GM23338 (cell line): ENCODE data around the gene PFKFB3. TPM values are rescaled to one million over a fixed set of nuclear protein-coding genes. Genes with fewer than 3 reads are reported as not detected.

Source experiments
- ATAC-seq: fragments of 200-7000 bp; cut with Tn5 transposase; 3 replicates; pipeline ENCODE4 v1.9.1; 2020
- DNase-seq: peaks from one replicate; pipeline ENCODE4 v3.0.0-alpha.2; 2015; ENCODE audit warnings: low spot score
- H2AFZ ChIP-seq: fragments of 200-600 bp; sonication (generic); 2 replicates; pipeline ENCODE4 v1.8.0; 2016; ENCODE audit warnings: antibody characterized with exemption, mild to moderate bottlenecking, moderate library complexity
- H3F3A ChIP-seq: fragments of 200-600 bp; sonication (generic); replicated peaks from 2 replicates; pipeline ENCODE4 v1.8.0; 2017; ENCODE audit warnings: antibody characterized with exemption, mixed run types, low read depth
- H3K27ac ChIP-seq: fragments of 200-600 bp; sonication (generic); 2 replicates; pipeline ENCODE4 v1.6.1; 2016; ENCODE audit warnings: low read depth
- H3K27me3 ChIP-seq: fragments of 200-600 bp; sonication (generic); 2 replicates; pipeline ENCODE4 v1.8.0; 2016; ENCODE audit warnings: mild to moderate bottlenecking, mixed run types, moderate library complexity; ENCODE audit not compliant: insufficient read depth
- H3K36me3 ChIP-seq: fragments of 200-600 bp; sonication (generic); 2 replicates; pipeline ENCODE4 v1.8.0; 2016; ENCODE audit warnings: mild to moderate bottlenecking; ENCODE audit not compliant: insufficient read depth
- H3K4me1 ChIP-seq: fragments of 200-600 bp; sonication (generic); 2 replicates; pipeline ENCODE4 v1.8.0; 2016; ENCODE audit warnings: mild to moderate bottlenecking, moderate library complexity; ENCODE audit not compliant: insufficient read depth
- H3K4me2 ChIP-seq: fragments of 200-600 bp; sonication (generic); 2 replicates; pipeline ENCODE4 v1.7.1; 2017; ENCODE audit warnings: mixed run types
- H3K4me3 ChIP-seq: fragments of 200-600 bp; sonication (generic); 2 replicates; pipeline ENCODE4 v1.6.1; 2016; ENCODE audit warnings: mixed run types
- H3K79me2 ChIP-seq: fragments of 200-600 bp; sonication (generic); replicated peaks from 2 replicates; pipeline ENCODE4 v1.8.0; 2017; ENCODE audit warnings: mild to moderate bottlenecking; ENCODE audit not compliant: insufficient read depth
- H3K9me2 ChIP-seq: fragments of 200-600 bp; sonication (generic); 2 replicates; pipeline ENCODE4 v1.8.0; 2017; ENCODE audit not compliant: insufficient read depth
- H4K20me1 ChIP-seq: fragments of 200-600 bp; sonication (generic); replicated peaks from 2 replicates; pipeline ENCODE4 v1.8.0; 2017; ENCODE audit warnings: mild to moderate bottlenecking; ENCODE audit not compliant: insufficient read depth
- H3K27ac Mint-ChIP-seq: 2 replicates; pipeline ENCODE4 v1.8.0; 2020; ENCODE audit warnings: inconsistent platforms, mild to moderate bottlenecking, moderate library complexity, mixed read lengths
- H3K27me3 Mint-ChIP-seq: 3 replicates; pipeline ENCODE4 v1.8.0; 2022; ENCODE audit warnings: low read depth, mild to moderate bottlenecking, moderate library complexity, mixed read lengths, inconsistent platforms; ENCODE audit not compliant: insufficient read depth, poor library complexity
- H3K36me3 Mint-ChIP-seq: 3 replicates; pipeline ENCODE4 v1.8.0; 2021; ENCODE audit warnings: low read depth, mild to moderate bottlenecking, inconsistent platforms, moderate library complexity, mixed read lengths
- H3K4me1 Mint-ChIP-seq: 3 replicates; pipeline ENCODE4 v1.8.0; 2020; ENCODE audit warnings: mild to moderate bottlenecking, inconsistent platforms, mixed read lengths
- H3K4me3 Mint-ChIP-seq: 3 replicates; pipeline ENCODE4 v1.8.0; 2021; ENCODE audit warnings: moderate library complexity, mild to moderate bottlenecking, inconsistent platforms, mixed read lengths
- H3K9me3 Mint-ChIP-seq: 3 replicates; pipeline ENCODE4 v1.8.0; 2020; ENCODE audit warnings: moderate library complexity, mild to moderate bottlenecking, inconsistent platforms, mixed read lengths
- CREB1 ChIP-seq: fragments of 250-450 bp; sonication (Bioruptor Pico); IDR thresholded peaks from 2 replicates; pipeline ENCODE4 v1.5.0; 2020; ENCODE audit warnings: low read depth, mild to moderate bottlenecking, moderate library complexity
- CTCF ChIP-seq, 2 experiments: fragments of 200-600 bp in 1 of 2; sonication (generic) in 1 of 2; conservative IDR thresholded peaks; 2 replicates each; pipeline versions ENCODE4 v1.5.1 to v1.6.1; 2016 to 2017; ENCODE audit warnings: antibody characterized with exemption in 2 of 2, low read depth in 2 of 2, mild to moderate bottlenecking in 2 of 2, moderate library complexity in 1 of 2
- ETS1 ChIP-seq: IDR thresholded peaks from 2 replicates; pipeline ENCODE4 v1.6.1; 2016; ENCODE audit warnings: antibody characterized with exemption
- EZH2 ChIP-seq: fragments of 200-600 bp; sonication (generic); IDR thresholded peaks from one replicate; pipeline ENCODE4 v1.8.0; 2017; ENCODE audit warnings: antibody characterized with exemption, mild to moderate bottlenecking, low read depth; ENCODE audit not compliant: unreplicated experiment
- JUNB ChIP-seq: IDR thresholded peaks from one replicate; pipeline ENCODE4 v1.6.1; 2016; ENCODE audit warnings: antibody characterized with exemption; ENCODE audit not compliant: unreplicated experiment
- NANOG ChIP-seq: IDR thresholded peaks from 2 replicates; pipeline ENCODE4 v1.6.1; 2016; ENCODE audit warnings: antibody characterized with exemption, borderline replicate concordance
- POLR2AphosphoS5 ChIP-seq: IDR thresholded peaks from 2 replicates; pipeline ENCODE4 v1.6.1; 2016; ENCODE audit warnings: antibody characterized with exemption, low read depth
- REST ChIP-seq: IDR thresholded peaks from one replicate; pipeline ENCODE4 v1.6.1; 2018; ENCODE audit warnings: antibody characterized with exemption; ENCODE audit not compliant: unreplicated experiment
- STAT1 ChIP-seq: IDR thresholded peaks from one replicate; pipeline ENCODE4 v1.6.1; 2016; ENCODE audit warnings: antibody characterized with exemption; ENCODE audit not compliant: unreplicated experiment
- ZNF114 ChIP-seq: fragments of 250-450 bp; sonication (Bioruptor Pico); IDR thresholded peaks from 2 replicates; pipeline ENCODE4 v1.5.0; 2020; ENCODE audit warnings: mild to moderate bottlenecking, moderate library complexity
- ZNF331 ChIP-seq: fragments of 250-450 bp; sonication (Bioruptor Pico); IDR thresholded peaks from 2 replicates; pipeline ENCODE4 v1.5.0; 2020; ENCODE audit warnings: low read depth, mild to moderate bottlenecking, moderate library complexity
- ZNF462 ChIP-seq: fragments of 250-450 bp; sonication (Bioruptor Pico); IDR thresholded peaks from 2 replicates; pipeline ENCODE4 v1.5.0; 2020; ENCODE audit warnings: mild to moderate bottlenecking, moderate library complexity
- polyA plus RNA-seq: library from polyadenylated mRNA; unstranded; fragments of >200 nt; fragmentation: Nextera tagmentation; extraction: Ambion mirVana; gene quantifications from 2 replicates; pipeline ENCODE4 v1.2.1, GENCODE V29; 2016
- total RNA-seq: library from RNA; depleted of rRNA; stranded (reverse); fragments of >200 nt; shearing (Covaris generic); gene quantifications from 2 replicates; pipeline ENCODE4 v1.2.3, GENCODE V29; 2014

PFKFB3 gene
- total and polyA plus RNA-seq, 2 experiments from 2014 or later = 9.5 to 26.8 TPM

GRCh38 chr10:6300106-6300783 is 97.5 kb downstream of the PFKFB3 start:
- DNase-seq (no peak), ATAC-seq (no peak; the same call in 2 of the 3 replicates)
- no peaks in the 10 kb centered on the region for H3K4me1 ChIP-seq
- no peak for TF ChIP-seq ZNF114 (CRISPR knock-in tag)
- TF ChIP-seq EZH2 = no peak
- TF ChIP-seq NANOG = no peak
- no peak for TF ChIP-seq CREB1 (CRISPR knock-in tag)
- no peak for TF ChIP-seq POLR2AphosphoS5
- TF ChIP-seq ZNF462 (CRISPR knock-in tag) = no peak
- TF ChIP-seq ETS1 = no peak
- no peak for TF ChIP-seq ZNF331 (CRISPR knock-in tag)
- TF ChIP-seq CTCF (conservative IDR thresholded peaks at IDR 0.05; ENCODE audit: low read depth in 2 of 2) = no peak
- no peak for TF ChIP-seq JUNB
- TF ChIP-seq STAT1 = no peak
- TF ChIP-seq REST = no peak
- H3K9me2 ChIP-seq = peaks cover 5% of the 10 kb centered on the region; the same call in 1 of the 2 replicates
- no peaks in the 10 kb centered on the region for H4K20me1 ChIP-seq
- H3K36me3 ChIP-seq = no peaks in the 10 kb centered on the region
- Mint-ChIP-seq H3K9me3 (no peaks in the 10 kb centered on the region), H3K4me1 (peaks cover 3% of the 10 kb centered on the region; the same call in 1 of the 3 replicates), H3K36me3 (no peaks in the 10 kb centered on the region), H3K27ac (peak overlapping the region; percentile 13; the same call in 1 of the 2 replicates), H3K4me3 (no peak overlapping the region), H3K27me3 (peaks cover under 1% of the 10 kb centered on the region)
- H3K27me3 ChIP-seq = no peaks in the 10 kb centered on the region
- H3K27ac ChIP-seq = no peak overlapping the region
- no peak overlapping the region for H3K4me2 ChIP-seq
- H3K79me2 ChIP-seq = no peaks in the 10 kb centered on the region
- no peaks in the 10 kb centered on the region for H3F3A ChIP-seq
- no peak overlapping the region for H3K4me3 ChIP-seq
- no peak overlapping the region for H2AFZ ChIP-seq
